Uterus (tissue), 2 donors: Measurements from ENCODE around the gene IQCK.

Experiments used
- POLR2A ChIP-seq, 2 donors: fragments of 450-650 bp; IDR thresholded peaks; one replicate each; pipeline ENCODE4 v1.6.1; 2016; ENCODE audit warnings: antibody characterized with exemption in 2 of 2, mild to moderate bottlenecking in 1 of 2, moderate library complexity in 1 of 2
- TF ChIP-seq, protein P1 (sequence below), 4 experiments: fragments of 200-600 bp in 2 of 4; fragments of 450-650 bp in 2 of 4; sonication (generic) in 2 of 4; IDR thresholded peaks; one replicate each; pipeline ENCODE4 v1.5.1; 2016 to 2019; ENCODE audit warnings: antibody characterized with exemption in 4 of 4, mild to moderate bottlenecking in 2 of 4, moderate library complexity in 1 of 4

DNA sequence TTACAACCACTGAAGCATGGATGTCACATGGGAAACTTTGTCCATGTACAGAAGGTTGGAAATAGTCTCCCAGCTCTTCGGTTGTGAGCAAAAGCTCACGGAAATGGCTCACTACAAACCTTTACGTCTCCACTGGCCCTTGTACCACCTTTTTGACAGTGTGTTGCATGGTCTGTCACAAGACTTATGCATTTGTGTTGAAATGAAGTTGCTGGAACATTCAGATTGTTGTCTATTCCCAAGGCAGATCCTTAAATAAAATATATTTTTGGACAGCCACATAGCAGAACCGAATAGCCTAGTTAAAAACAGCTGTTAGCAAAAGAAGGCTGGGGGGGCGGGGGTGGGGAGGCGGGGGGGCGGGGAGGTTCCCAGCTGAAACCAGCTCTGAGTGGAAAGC lies 39.3 kb upstream of the IQCK start:
- TF ChIP-seq, protein P1, sequence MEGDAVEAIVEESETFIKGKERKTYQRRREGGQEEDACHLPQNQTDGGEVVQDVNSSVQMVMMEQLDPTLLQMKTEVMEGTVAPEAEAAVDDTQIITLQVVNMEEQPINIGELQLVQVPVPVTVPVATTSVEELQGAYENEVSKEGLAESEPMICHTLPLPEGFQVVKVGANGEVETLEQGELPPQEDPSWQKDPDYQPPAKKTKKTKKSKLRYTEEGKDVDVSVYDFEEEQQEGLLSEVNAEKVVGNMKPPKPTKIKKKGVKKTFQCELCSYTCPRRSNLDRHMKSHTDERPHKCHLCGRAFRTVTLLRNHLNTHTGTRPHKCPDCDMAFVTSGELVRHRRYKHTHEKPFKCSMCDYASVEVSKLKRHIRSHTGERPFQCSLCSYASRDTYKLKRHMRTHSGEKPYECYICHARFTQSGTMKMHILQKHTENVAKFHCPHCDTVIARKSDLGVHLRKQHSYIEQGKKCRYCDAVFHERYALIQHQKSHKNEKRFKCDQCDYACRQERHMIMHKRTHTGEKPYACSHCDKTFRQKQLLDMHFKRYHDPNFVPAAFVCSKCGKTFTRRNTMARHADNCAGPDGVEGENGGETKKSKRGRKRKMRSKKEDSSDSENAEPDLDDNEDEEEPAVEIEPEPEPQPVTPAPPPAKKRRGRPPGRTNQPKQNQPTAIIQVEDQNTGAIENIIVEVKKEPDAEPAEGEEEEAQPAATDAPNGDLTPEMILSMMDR (IDR thresholded peaks at IDR 0.05): no peak
- TF ChIP-seq POLR2A (IDR thresholded peaks at IDR 0.05): no peak
